Mammary epithelial cell (primary cell): ENCODE measurements around the gene MBNL3.

Source experiments
- EZH2 ChIP-seq: IDR thresholded peaks from 2 replicates; pipeline ENCODE4 v1.6.1; 2012; ENCODE audit warnings: low read length, inconsistent platforms, borderline replicate concordance
- TF ChIP-seq, protein P1 (sequence below), 2 donors: IDR thresholded peaks in 1 of 2; conservative IDR thresholded peaks in 1 of 2; 2 replicates each; pipeline ENCODE4 v1.5.1; 2011 to 2012; ENCODE audit warnings: inconsistent platforms in 2 of 2, low read length in 2 of 2, mild to moderate bottlenecking in 2 of 2, control low read depth in 1 of 2, low read depth in 1 of 2; ENCODE audit not compliant: insufficient read depth in 1 of 2; ENCODE audit errors: extremely low read depth in 1 of 2

DNA sequence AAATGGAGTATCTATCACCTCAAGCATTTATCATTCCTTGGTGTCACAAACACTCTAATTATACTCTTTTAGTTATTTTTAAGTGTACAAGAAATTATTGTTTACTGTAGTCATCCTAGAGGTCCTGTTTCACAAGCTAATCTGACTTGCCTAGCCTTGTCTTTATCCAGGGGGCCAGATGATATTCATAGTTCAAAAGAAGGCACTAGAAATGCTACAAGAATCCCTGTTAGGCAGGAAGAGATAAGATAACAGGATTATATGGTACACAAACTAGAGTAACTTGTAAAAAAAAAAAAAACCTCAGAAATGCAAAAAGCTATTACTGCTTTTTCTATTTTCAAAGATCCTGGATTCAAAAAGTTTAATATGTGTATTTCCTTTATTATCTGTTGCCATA is 95.8 kb downstream of the MBNL3 start:
- TF ChIP-seq, protein P1, sequence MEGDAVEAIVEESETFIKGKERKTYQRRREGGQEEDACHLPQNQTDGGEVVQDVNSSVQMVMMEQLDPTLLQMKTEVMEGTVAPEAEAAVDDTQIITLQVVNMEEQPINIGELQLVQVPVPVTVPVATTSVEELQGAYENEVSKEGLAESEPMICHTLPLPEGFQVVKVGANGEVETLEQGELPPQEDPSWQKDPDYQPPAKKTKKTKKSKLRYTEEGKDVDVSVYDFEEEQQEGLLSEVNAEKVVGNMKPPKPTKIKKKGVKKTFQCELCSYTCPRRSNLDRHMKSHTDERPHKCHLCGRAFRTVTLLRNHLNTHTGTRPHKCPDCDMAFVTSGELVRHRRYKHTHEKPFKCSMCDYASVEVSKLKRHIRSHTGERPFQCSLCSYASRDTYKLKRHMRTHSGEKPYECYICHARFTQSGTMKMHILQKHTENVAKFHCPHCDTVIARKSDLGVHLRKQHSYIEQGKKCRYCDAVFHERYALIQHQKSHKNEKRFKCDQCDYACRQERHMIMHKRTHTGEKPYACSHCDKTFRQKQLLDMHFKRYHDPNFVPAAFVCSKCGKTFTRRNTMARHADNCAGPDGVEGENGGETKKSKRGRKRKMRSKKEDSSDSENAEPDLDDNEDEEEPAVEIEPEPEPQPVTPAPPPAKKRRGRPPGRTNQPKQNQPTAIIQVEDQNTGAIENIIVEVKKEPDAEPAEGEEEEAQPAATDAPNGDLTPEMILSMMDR (conservative IDR thresholded peaks at IDR 0.05 in 1 of 2, IDR thresholded peaks at IDR 0.05 in 1 of 2; ENCODE audit: extremely low read depth in 1 of 2, insufficient read depth in 1 of 2, low read depth in 1 of 2, low read length in 2 of 2), result no peak
- TF ChIP-seq EZH2, result no peak
